CD14-positive monocyte (primary cell): ENCODE results near the gene DGCR8. TPM values are rescaled to one million over a fixed set of nuclear protein-coding genes. Genes with fewer than 3 reads are reported as not detected.

ENCODE experiments used
- DNase-seq, 3 donors: peaks; one replicate each; pipeline ENCODE4 v3.0.0-alpha.2; 2011 to 2022
- H2AFZ ChIP-seq: 2 replicates; pipeline ENCODE4 v1.6.0; 2012; ENCODE audit warnings: mild to moderate bottlenecking, low read depth, low read length, inconsistent platforms; ENCODE audit not compliant: insufficient read depth, poor library complexity, severe bottlenecking
- H3K27ac ChIP-seq, 2 donors: 1 replicate in 1 of 2; 2 replicates in 1 of 2; pipeline ENCODE4 v1.5.1; 2012 to 2013; ENCODE audit warnings: low read length in 2 of 2, control low read depth in 1 of 2, inconsistent platforms in 1 of 2, low read depth in 1 of 2, mild to moderate bottlenecking in 1 of 2
- H3K27me3 ChIP-seq, 2 donors: one replicate each; pipeline versions ENCODE4 v1.6.0 to v1.6.1; 2011 to 2013; ENCODE audit warnings: low read length in 2 of 2; ENCODE audit not compliant: control insufficient read depth in 2 of 2, insufficient read depth in 2 of 2
- H3K36me3 ChIP-seq, 2 donors: replicated peaks in 1 of 2; 1 replicate in 1 of 2; 2 replicates in 1 of 2; pipeline versions ENCODE4 v1.5.1 to v1.6.1; 2012 to 2013; ENCODE audit warnings: low read length in 2 of 2, control low read depth in 1 of 2, inconsistent platforms in 1 of 2, mild to moderate bottlenecking in 1 of 2; ENCODE audit not compliant: insufficient read depth in 2 of 2, control insufficient read depth in 1 of 2
- H3K4me1 ChIP-seq, 2 donors: 1 replicate in 1 of 2; 2 replicates in 1 of 2; pipeline versions ENCODE4 v1.5.1 to v1.6.1; 2012 to 2013; ENCODE audit warnings: low read length in 2 of 2, control low read depth in 1 of 2, inconsistent platforms in 1 of 2, mild to moderate bottlenecking in 1 of 2, moderate library complexity in 1 of 2; ENCODE audit not compliant: insufficient read depth in 2 of 2, control insufficient read depth in 1 of 2
- H3K4me2 ChIP-seq: replicated peaks from 2 replicates; pipeline ENCODE3; 2012; ENCODE audit warnings: low read length, moderate library complexity, mild to moderate bottlenecking; ENCODE audit not compliant: poor library complexity, severe bottlenecking; ENCODE audit errors: extremely low read depth
- H3K4me3 ChIP-seq, 3 experiments: fragments of 200-600 bp in 1 of 3; sonication (generic) in 1 of 3; replicated peaks in 1 of 3; 1 replicate in 2 of 3; 2 replicates in 1 of 3; pipeline ENCODE4 v1.5.1; 2011 to 2013; ENCODE audit warnings: low read length in 3 of 3, mild to moderate bottlenecking in 3 of 3, control low read depth in 2 of 3, low read depth in 2 of 3, inconsistent platforms in 1 of 3, moderate library complexity in 1 of 3
- H3K79me2 ChIP-seq: 2 replicates; pipeline ENCODE4 v1.6.0; 2012; ENCODE audit warnings: mild to moderate bottlenecking, control low read depth, inconsistent platforms, low read length, moderate library complexity; ENCODE audit not compliant: insufficient read depth
- H3K9ac ChIP-seq: 2 replicates; pipeline ENCODE4 v1.6.0; 2017; ENCODE audit warnings: low read length, mild to moderate bottlenecking; ENCODE audit not compliant: insufficient read depth, poor library complexity, severe bottlenecking
- H3K9me3 ChIP-seq, 2 donors: replicated peaks in 1 of 2; 1 replicate in 1 of 2; 2 replicates in 1 of 2; pipeline versions ENCODE4 v1.5.1 to v1.6.1; 2012 to 2013; ENCODE audit warnings: low read length in 2 of 2, control low read depth in 1 of 2; ENCODE audit not compliant: control insufficient read depth in 1 of 2, insufficient read depth in 1 of 2
- H4K20me1 ChIP-seq: 2 replicates; pipeline ENCODE4 v1.6.0; 2012; ENCODE audit warnings: mild to moderate bottlenecking, low read length, control low read depth, moderate library complexity; ENCODE audit not compliant: insufficient read depth
- H3K27ac Mint-ChIP-seq, 7 donors: one replicate each; pipeline ENCODE4 v1.8.0; 2020; ENCODE audit warnings: mild to moderate bottlenecking in 7 of 7, mixed read lengths in 7 of 7, moderate library complexity in 6 of 7, inconsistent platforms in 2 of 7
- H3K27me3 Mint-ChIP-seq, 3 donors: one replicate each; pipeline ENCODE4 v1.8.0; 2021 to 2022; ENCODE audit warnings: low read depth in 3 of 3, mild to moderate bottlenecking in 3 of 3, mixed read lengths in 3 of 3, moderate library complexity in 3 of 3, inconsistent platforms in 1 of 3
- H3K36me3 Mint-ChIP-seq, 2 donors: one replicate each; pipeline ENCODE4 v1.8.0; 2020; ENCODE audit warnings: mixed read lengths in 2 of 2, inconsistent platforms in 1 of 2, mild to moderate bottlenecking in 1 of 2
- H3K4me1 Mint-ChIP-seq: one replicate; pipeline ENCODE4 v1.8.0; 2020; ENCODE audit warnings: mild to moderate bottlenecking, mixed read lengths
- H3K4me3 Mint-ChIP-seq, 2 donors: one replicate each; pipeline ENCODE4 v1.8.0; 2020; ENCODE audit warnings: mild to moderate bottlenecking in 2 of 2, mixed read lengths in 2 of 2, moderate library complexity in 1 of 2
- H3K9me3 Mint-ChIP-seq, 7 donors: one replicate each; pipeline ENCODE4 v1.8.0; 2020 to 2022; ENCODE audit warnings: mixed read lengths in 7 of 7, mild to moderate bottlenecking in 6 of 7, moderate library complexity in 6 of 7, inconsistent platforms in 2 of 7
- CTCF ChIP-seq: fragments of 200-600 bp; IDR thresholded peaks from one replicate; pipeline ENCODE4 v1.8.0; 2022; ENCODE audit warnings: antibody characterized with exemption, mild to moderate bottlenecking
- WGBS: methylation state at CpG from one replicate; pipeline ENCODE4 v1.1.5; 2013; ENCODE audit warnings: missing lambda C conversion rate; ENCODE audit not compliant: insufficient coverage; 5-methylcytosine and 5-hydroxymethylcytosine counted together
- intact Hi-C, 2 donors: fragments of 100-400 bp; cut with micrococcal nuclease; formaldehyde crosslinking; loops; one replicate each; pipeline versions ENCODE4 v1.15.0 to v1.15.1; 2023
- polyA plus RNA-seq, 3 donors: library from polyadenylated mRNA; depleted of rRNA in 1 of 3; unstranded in 2 of 3; stranded (reverse) in 1 of 3; fragments of 300-500 nt in 2 of 3; fragments of >200 nt in 1 of 3; fragmentation: Illumina TruSeq in 2 of 3; gene quantifications; 1 replicate in 2 of 3; 2 replicates in 1 of 3; pipeline ENCODE4 v1.2.3, GENCODE V29; 2012 to 2021

The DGCR8 gene
- polyA plus RNA-seq, 3 donors, result 1.2 to 18.7 (median 1.4) TPM

- H3K27me3 ChIP-seq, result no peaks in the 10 kb centered on the region
- H3K9ac ChIP-seq, result no peak overlapping the region
- H4K20me1 ChIP-seq, result peaks cover 74% of the 10 kb centered on the region
- no peak overlapping the region for H3K27ac ChIP-seq
- no peak overlapping the region for H3K4me3 Mint-ChIP-seq
- H2AFZ ChIP-seq, result no peak overlapping the region
- no peak overlapping the region for H3K4me3 ChIP-seq
- peaks cover 24% of the 10 kb centered on the region for H3K4me1 Mint-ChIP-seq
- peaks cover 7 to 9% of the 10 kb centered on the region in 2 donors for H3K36me3 ChIP-seq
- DNase-seq, result no peak
- H3K79me2 ChIP-seq, result peaks cover 29% of the 10 kb centered on the region
- intact Hi-C loops, result no loop called here
- 100% methylated on average over 5 of the region's 5 CpGs for WGBS
- no peaks in the 10 kb centered on the region for H3K9me3 Mint-ChIP-seq
- TF ChIP-seq CTCF, result no peak
- H3K4me2 ChIP-seq, result no peak overlapping the region
- no peak overlapping the region for H3K27ac Mint-ChIP-seq
- peaks cover 0 to 2% (median 0%) of the 10 kb centered on the region in 3 donors for H3K27me3 Mint-ChIP-seq
- H3K9me3 ChIP-seq, result no peaks in the 10 kb centered on the region
- peaks cover 11 to 19% of the 10 kb centered on the region in 2 donors for H3K4me1 ChIP-seq
- peaks cover 9 to 12% of the 10 kb centered on the region in 2 donors for H3K36me3 Mint-ChIP-seq
Observed at GRCh38 chr22:20136603-20136873, 56.5 kb downstream of the DGCR8 start.

GRCh38 chr22:20137113-20137512 is 57.1 kb downstream of the DGCR8 start:
- peaks cover 26% of the 10 kb centered on the region for H3K79me2 ChIP-seq
- no peak overlapping the region for H3K27ac Mint-ChIP-seq

More at GRCh38 chr22:20137113-20137512, 57.1 kb downstream of the DGCR8 start:
- Mint-ChIP-seq H3K27me3 (peaks cover 0 to 2% (median 0%) of the 10 kb centered on the region in 3 donors), H3K4me3 (no peak overlapping the region), H3K4me1 (peaks cover 24% of the 10 kb centered on the region), H3K9me3 (no peaks in the 10 kb centered on the region), H3K36me3 (peaks cover 9 to 12% of the 10 kb centered on the region in 2 donors)
- Histone ChIP-seq H3K4me2 (no peak overlapping the region), H3K27ac (no peak overlapping the region), H4K20me1 (peaks cover 74% of the 10 kb centered on the region), H2AFZ (no peak overlapping the region), H3K27me3 (no peaks in the 10 kb centered on the region), H3K4me3 (no peak overlapping the region), H3K36me3 (peaks cover 7 to 9% of the 10 kb centered on the region in 2 donors), H3K9ac (peak overlapping the region; percentile 21), H3K4me1 (peaks cover 10 to 17% of the 10 kb centered on the region in 2 donors), H3K9me3 (no peaks in the 10 kb centered on the region)
- no peak for DNase-seq
- no peak for TF ChIP-seq CTCF
- 93% methylated on average over 13 of the region's 13 CpGs for WGBS
- intact Hi-C loops, result no loop called here
